B cell (primary cell): ENCODE data around the gene GNAT3. TPM values are rescaled to one million over a fixed set of nuclear protein-coding genes. Genes with fewer than 3 reads are reported as not detected.

Source experiments
- ATAC-seq: fragments of 200-7000 bp; cut with Tn5 transposase; one replicate; pipeline ENCODE4 v1.10.0; 2021; ENCODE audit warnings: low read depth, mild to moderate bottlenecking, moderate number of reproducible peaks, moderate library complexity
- CTCF ChIA-PET: fragments of 350-600 bp; sonication (Branson Sonifier 250); formaldehyde crosslinking; loops from one replicate; lab custom pipeline; 2021; ENCODE audit warnings: antibody characterized with exemption, inconsistent platforms; lab: Charles Lee
- POLR2A ChIA-PET: fragments of 350-600 bp; sonication (Branson Sonifier 250); formaldehyde crosslinking; loops from one replicate; lab custom pipeline; 2021; ENCODE audit warnings: antibody characterized with exemption; lab: Charles Lee
- DNase-seq: peaks from one replicate; pipeline ENCODE4 v3.0.0; 2013
- H2AFZ ChIP-seq: 2 replicates; pipeline ENCODE4 v1.6.1; 2012; ENCODE audit warnings: mild to moderate bottlenecking, low read depth, low read length; ENCODE audit not compliant: insufficient read depth, poor library complexity, severe bottlenecking
- H3K27ac ChIP-seq, 2 donors: 1 replicate in 1 of 2; 2 replicates in 1 of 2; pipeline ENCODE4 v1.5.1; 2012 to 2013; ENCODE audit warnings: low read length in 2 of 2, mild to moderate bottlenecking in 2 of 2, moderate library complexity in 1 of 2
- H3K27me3 ChIP-seq, 4 experiments: fragments of 200-600 bp in 1 of 4; sonication (generic) in 1 of 4; replicated peaks in 1 of 4; 1 replicate in 2 of 4; 2 replicates in 2 of 4; pipeline versions ENCODE4 v1.6.1 to v1.7.0; 2013 to 2016; ENCODE audit warnings: low read length in 3 of 4, mild to moderate bottlenecking in 2 of 4, mixed read lengths in 1 of 4, moderate library complexity in 1 of 4; ENCODE audit not compliant: insufficient read depth in 4 of 4, control insufficient read depth in 3 of 4; ENCODE audit errors: control extremely low read depth in 1 of 4
- H3K36me3 ChIP-seq, 2 experiments: replicated peaks in 1 of 2; 1 replicate in 1 of 2; 2 replicates in 1 of 2; pipeline versions ENCODE4 v1.6.1 to v1.7.1; 2013; ENCODE audit warnings: low read length in 1 of 2; ENCODE audit not compliant: insufficient read depth in 2 of 2, control insufficient read depth in 1 of 2; ENCODE audit errors: control extremely low read depth in 1 of 2, extremely low read depth in 1 of 2
- H3K4me1 ChIP-seq, 2 donors: fragments of 200-600 bp in 1 of 2; sonication (generic) in 1 of 2; 1 replicate in 1 of 2; 2 replicates in 1 of 2; pipeline versions ENCODE4 v1.5.1 to v1.6.1; 2013 to 2017; ENCODE audit warnings: low read length in 2 of 2; ENCODE audit not compliant: control insufficient read depth in 2 of 2, insufficient read depth in 2 of 2
- H3K4me2 ChIP-seq: replicated peaks from 2 replicates; pipeline ENCODE3; 2012; ENCODE audit warnings: mild to moderate bottlenecking, low read depth, low read length; ENCODE audit not compliant: poor library complexity, severe bottlenecking
- H3K4me3 ChIP-seq, 5 experiments: fragments of 200-600 bp in 1 of 5; sonication (generic) in 1 of 5; 1 replicate in 3 of 5; 2 replicates in 2 of 5; pipeline versions ENCODE4 v1.5.1 to v1.7.0; 2011 to 2016; ENCODE audit warnings: low read length in 4 of 5, mild to moderate bottlenecking in 4 of 5, low read depth in 2 of 5, control low read depth in 1 of 5, moderate library complexity in 1 of 5; ENCODE audit not compliant: insufficient read depth in 1 of 5; ENCODE audit errors: control extremely low read depth in 1 of 5, extremely low read depth in 1 of 5
- H3K79me2 ChIP-seq: fragments of 200-600 bp; sonication (generic); one replicate; pipeline ENCODE4 v1.6.0; 2016; ENCODE audit warnings: low read length; ENCODE audit not compliant: control insufficient read depth, insufficient read depth
- H3K9ac ChIP-seq: fragments of 200-600 bp; sonication (generic); 2 replicates; pipeline ENCODE4 v1.6.1; 2017; ENCODE audit warnings: mild to moderate bottlenecking, low read length, moderate library complexity
- H3K9me3 ChIP-seq, 3 donors: one replicate each; pipeline versions ENCODE4 v1.6.1 to v1.7.1; 2013; ENCODE audit warnings: low read length in 2 of 3; ENCODE audit not compliant: control insufficient read depth in 2 of 3, insufficient read depth in 1 of 3; ENCODE audit errors: control extremely low read depth in 1 of 3
- H4K20me1 ChIP-seq: 2 replicates; pipeline ENCODE4 v1.6.0; 2012; ENCODE audit warnings: mild to moderate bottlenecking, low read length; ENCODE audit not compliant: insufficient read depth, control insufficient read depth, poor library complexity, severe bottlenecking
- H3K27ac Mint-ChIP-seq: one replicate; pipeline ENCODE4 v1.8.0; 2021; ENCODE audit warnings: mixed read lengths
- H3K27me3 Mint-ChIP-seq: one replicate; pipeline ENCODE4 v1.8.0; 2021; ENCODE audit warnings: mixed read lengths
- H3K4me1 Mint-ChIP-seq: one replicate; pipeline ENCODE4 v1.8.0; 2021; ENCODE audit warnings: mixed read lengths
- H3K4me3 Mint-ChIP-seq: one replicate; pipeline ENCODE4 v1.8.0; 2021; ENCODE audit warnings: mixed read lengths
- H3K9me3 Mint-ChIP-seq: one replicate; pipeline ENCODE4 v1.8.0; 2022; ENCODE audit warnings: mixed read lengths; ENCODE audit not compliant: insufficient read depth
- EZH2 ChIP-seq: IDR thresholded peaks from 2 replicates; pipeline ENCODE4 v1.6.1; 2012; ENCODE audit warnings: borderline replicate concordance, low read depth, mild to moderate bottlenecking, moderate library complexity, low read length; ENCODE audit not compliant: insufficient read depth, poor library complexity, severe bottlenecking
- WGBS: methylation state at CpG from one replicate; pipeline ENCODE4 v1.1.5; 2013; ENCODE audit warnings: missing lambda C conversion rate; ENCODE audit not compliant: insufficient coverage; 5-methylcytosine and 5-hydroxymethylcytosine counted together
- intact Hi-C: fragments of 100-400 bp; cut with micrococcal nuclease; formaldehyde crosslinking; loops from one replicate; pipeline ENCODE4 v1.10.0; 2022
- polyA plus RNA-seq: library from polyadenylated mRNA; depleted of rRNA; stranded (reverse); fragments of >200 nt; gene quantifications from 2 replicates; pipeline ENCODE4 v1.2.3, GENCODE V29; 2012
- total RNA-seq, 2 donors: library from RNA; stranded (reverse); fragments of 120-200 nt in 1 of 2; gene quantifications; 1 replicate in 1 of 2; 2 replicates in 1 of 2; pipeline versions ENCODE4 v1.2.3 to v1.2.4, GENCODE V29; 2013 to 2022
- TF ChIP-seq, protein P1 (sequence below): fragments of 200-600 bp; IDR thresholded peaks from one replicate; pipeline ENCODE4 v1.8.0; 2022; ENCODE audit warnings: antibody characterized with exemption, mild to moderate bottlenecking

The GNAT3 gene
- total and polyA plus RNA-seq, 2 donors (not counting 1 experiment from before 2014, with no cell fraction given): not detected

GRCh38 chr7:80411621-80412020 is 100.2 kb downstream of the GNAT3 start:
- no CpG with 5 or more reads among the region's 2 CpGs for WGBS
- H3K27ac ChIP-seq: no peak overlapping the region
- H3K4me1 ChIP-seq: no peaks in the 10 kb centered on the region
- H3K9me3 ChIP-seq: no peaks in the 10 kb centered on the region
- ATAC-seq: no peak
- no peak overlapping the region for H3K9ac ChIP-seq
- H3K36me3 ChIP-seq: no peaks in the 10 kb centered on the region
- H3K4me3 Mint-ChIP-seq: no peak overlapping the region
- no peaks in the 10 kb centered on the region for H3K27me3 Mint-ChIP-seq
- intact Hi-C loops: no loop called here
- CTCF ChIA-PET: no interaction called here
- POLR2A ChIA-PET: no interaction called here
- no peaks in the 10 kb centered on the region for H3K4me1 Mint-ChIP-seq
- H3K9me3 Mint-ChIP-seq: no peaks in the 10 kb centered on the region
- H3K4me2 ChIP-seq: no peak overlapping the region
- TF ChIP-seq EZH2: no peak
- TF ChIP-seq, protein P1, sequence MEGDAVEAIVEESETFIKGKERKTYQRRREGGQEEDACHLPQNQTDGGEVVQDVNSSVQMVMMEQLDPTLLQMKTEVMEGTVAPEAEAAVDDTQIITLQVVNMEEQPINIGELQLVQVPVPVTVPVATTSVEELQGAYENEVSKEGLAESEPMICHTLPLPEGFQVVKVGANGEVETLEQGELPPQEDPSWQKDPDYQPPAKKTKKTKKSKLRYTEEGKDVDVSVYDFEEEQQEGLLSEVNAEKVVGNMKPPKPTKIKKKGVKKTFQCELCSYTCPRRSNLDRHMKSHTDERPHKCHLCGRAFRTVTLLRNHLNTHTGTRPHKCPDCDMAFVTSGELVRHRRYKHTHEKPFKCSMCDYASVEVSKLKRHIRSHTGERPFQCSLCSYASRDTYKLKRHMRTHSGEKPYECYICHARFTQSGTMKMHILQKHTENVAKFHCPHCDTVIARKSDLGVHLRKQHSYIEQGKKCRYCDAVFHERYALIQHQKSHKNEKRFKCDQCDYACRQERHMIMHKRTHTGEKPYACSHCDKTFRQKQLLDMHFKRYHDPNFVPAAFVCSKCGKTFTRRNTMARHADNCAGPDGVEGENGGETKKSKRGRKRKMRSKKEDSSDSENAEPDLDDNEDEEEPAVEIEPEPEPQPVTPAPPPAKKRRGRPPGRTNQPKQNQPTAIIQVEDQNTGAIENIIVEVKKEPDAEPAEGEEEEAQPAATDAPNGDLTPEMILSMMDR: no peak
- no peak overlapping the region for H3K4me3 ChIP-seq
- H3K27me3 ChIP-seq: no peaks in the 10 kb centered on the region
- no peak for DNase-seq
- H3K79me2 ChIP-seq: no peaks in the 10 kb centered on the region
- no peak overlapping the region for H3K27ac Mint-ChIP-seq
- no peak overlapping the region for H2AFZ ChIP-seq
- no peaks in the 10 kb centered on the region for H4K20me1 ChIP-seq

GRCh38 chr7:80410081-80410480 is 101.8 kb downstream of the GNAT3 start:
- no peaks in the 10 kb centered on the region for H3K27me3 Mint-ChIP-seq
- Histone ChIP-seq H3K4me1 (no peaks in the 10 kb centered on the region), H4K20me1 (no peaks in the 10 kb centered on the region), H3K4me3 (no peak overlapping the region), H3K27ac (no peak overlapping the region), H2AFZ (no peak overlapping the region), H3K9ac (no peak overlapping the region), H3K4me2 (no peak overlapping the region), H3K9me3 (no peaks in the 10 kb centered on the region), H3K27me3 (no peaks in the 10 kb centered on the region), H3K36me3 (no peaks in the 10 kb centered on the region), H3K79me2 (no peaks in the 10 kb centered on the region)
- DNase-seq: no peak
- POLR2A ChIA-PET: no interaction called here
- H3K4me3 Mint-ChIP-seq: no peak overlapping the region
- H3K9me3 Mint-ChIP-seq: no peaks in the 10 kb centered on the region
- H3K4me1 Mint-ChIP-seq: no peaks in the 10 kb centered on the region
- CTCF ChIA-PET: no interaction called here
- no peak overlapping the region for H3K27ac Mint-ChIP-seq
- intact Hi-C loops: no loop called here
- TF ChIP-seq, protein P1: no peak
- no peak for TF ChIP-seq EZH2
- no peak for ATAC-seq

Other genes with a start within 250 kb of the GNAT3 start
- gene CD36, start 126.6 kb upstream of the GNAT3 start, total RNA-seq: 0.37 and 1.3 TPM in 2 replicates
- gene CD36, start 126.6 kb upstream of the GNAT3 start, polyA plus RNA-seq: 1.2 and 2.3 TPM in 2 replicates